Measurements from ENCODE around the gene NACAD.

The NACAD gene

GRCh38 chr7:45126920-45127319 lies 38.2 kb upstream of the NACAD start:
- WGBS, 2 experiments (ENCODE audit: insufficient coverage in 2 of 2), result 83 to 88% methylated on average over 3 to 6 of the region's 6 CpGs
- Histone ChIP-seq H3K4me1 (ENCODE audit: control insufficient read depth, insufficient read depth, low read length, poor library complexity, severe bottlenecking) (no peaks in the 10 kb centered on the region), H3K9me3 (ENCODE audit: control insufficient read depth, low read length) (no peaks in the 10 kb centered on the region), H3K36me3 (ENCODE audit: control insufficient read depth, insufficient read depth, low read length) (no peaks in the 10 kb centered on the region), H3K4me3 (ENCODE audit: extremely low read depth, insufficient read depth, low read length, poor library complexity, severe bottlenecking) (no peak overlapping the region), H3K27ac (ENCODE audit: low read depth, low read length, severe bottlenecking) (no peak overlapping the region)

GRCh38 chr7:45126201-45126600 lies 37.4 kb upstream of the NACAD start:
- H3K27ac ChIP-seq (ENCODE audit: low read depth, low read length, severe bottlenecking), result no peak overlapping the region
- H3K4me3 ChIP-seq (ENCODE audit: extremely low read depth, insufficient read depth, low read length, poor library complexity, severe bottlenecking), result no peak overlapping the region
- H3K36me3 ChIP-seq (ENCODE audit: control insufficient read depth, insufficient read depth, low read length), result no peaks in the 10 kb centered on the region
- H3K9me3 ChIP-seq (ENCODE audit: control insufficient read depth, low read length), result no peaks in the 10 kb centered on the region
- no peaks in the 10 kb centered on the region for H3K4me1 ChIP-seq (ENCODE audit: control insufficient read depth, insufficient read depth, low read length, poor library complexity, severe bottlenecking)
- WGBS, 2 experiments (ENCODE audit: insufficient coverage in 2 of 2), result 84 to 88% methylated on average over 6 of the region's 6 CpGs

GRCh38 chr7:45125193-45125904 lies 36.6 kb upstream of the NACAD start:
- Histone ChIP-seq H3K36me3 (ENCODE audit: control insufficient read depth, insufficient read depth, low read length) (no peaks in the 10 kb centered on the region), H3K4me3 (ENCODE audit: extremely low read depth, insufficient read depth, low read length, poor library complexity, severe bottlenecking) (no peak overlapping the region), H3K9me3 (ENCODE audit: control insufficient read depth, low read length) (no peaks in the 10 kb centered on the region), H3K27ac (ENCODE audit: low read depth, low read length, severe bottlenecking) (no peak overlapping the region), H3K4me1 (ENCODE audit: control insufficient read depth, insufficient read depth, low read length, poor library complexity, severe bottlenecking) (no peaks in the 10 kb centered on the region)
- WGBS, 2 experiments (ENCODE audit: insufficient coverage in 2 of 2), result 85 to 95% methylated on average over 8 to 9 of the region's 11 CpGs

- Histone ChIP-seq H3K4me3 (ENCODE audit: extremely low read depth, insufficient read depth, low read length, poor library complexity, severe bottlenecking) (no peak overlapping the region), H3K9me3 (ENCODE audit: control insufficient read depth, low read length) (no peaks in the 10 kb centered on the region), H3K27ac (ENCODE audit: low read depth, low read length, severe bottlenecking) (no peak overlapping the region), H3K4me1 (ENCODE audit: control insufficient read depth, insufficient read depth, low read length, poor library complexity, severe bottlenecking) (no peaks in the 10 kb centered on the region), H3K36me3 (ENCODE audit: control insufficient read depth, insufficient read depth, low read length) (no peaks in the 10 kb centered on the region)
- 48 to 57% methylated on average over 6 to 12 of the region's 12 CpGs for WGBS, 2 experiments (ENCODE audit: insufficient coverage in 2 of 2)
Measured at GRCh38 chr7:45123913-45124710, 35.3 kb upstream of the NACAD start.

- Histone ChIP-seq H3K4me1 (ENCODE audit: control insufficient read depth, insufficient read depth, low read length, poor library complexity, severe bottlenecking) (no peaks in the 10 kb centered on the region), H3K36me3 (ENCODE audit: control insufficient read depth, insufficient read depth, low read length) (no peaks in the 10 kb centered on the region), H3K9me3 (ENCODE audit: control insufficient read depth, low read length) (no peaks in the 10 kb centered on the region), H3K4me3 (ENCODE audit: extremely low read depth, insufficient read depth, low read length, poor library complexity, severe bottlenecking) (no peak overlapping the region), H3K27ac (ENCODE audit: low read depth, low read length, severe bottlenecking) (no peak overlapping the region)
- WGBS, 2 experiments (ENCODE audit: insufficient coverage in 2 of 2), result 84 to 91% methylated on average over 14 to 15 of the region's 16 CpGs
Measured at GRCh38 chr7:45122975-45123860, 34.4 kb upstream of the NACAD start.

GRCh38 chr7:45119550-45119949 lies 30.8 kb upstream of the NACAD start:
- Histone ChIP-seq H3K36me3 (ENCODE audit: control insufficient read depth, insufficient read depth, low read length) (no peaks in the 10 kb centered on the region), H3K4me1 (ENCODE audit: control insufficient read depth, insufficient read depth, low read length, poor library complexity, severe bottlenecking) (no peaks in the 10 kb centered on the region), H3K27ac (ENCODE audit: low read depth, low read length, severe bottlenecking) (no peak overlapping the region), H3K9me3 (ENCODE audit: control insufficient read depth, low read length) (no peaks in the 10 kb centered on the region), H3K4me3 (ENCODE audit: extremely low read depth, insufficient read depth, low read length, poor library complexity, severe bottlenecking) (no peak overlapping the region)
- no CpG with 5 or more reads among the region's 3 CpGs for WGBS, 2 experiments (ENCODE audit: insufficient coverage in 2 of 2)

- Histone ChIP-seq H3K36me3 (ENCODE audit: control insufficient read depth, insufficient read depth, low read length) (no peaks in the 10 kb centered on the region), H3K9me3 (ENCODE audit: control insufficient read depth, low read length) (no peaks in the 10 kb centered on the region)
- WGBS, 2 experiments (ENCODE audit: insufficient coverage in 2 of 2), result 81 to 94% methylated on average over 2 to 3 of the region's 3 CpGs
Measured at GRCh38 chr7:45118889-45119331, 30.1 kb upstream of the NACAD start.

GRCh38 chr7:45118292-45118691 lies 29.5 kb upstream of the NACAD start:
- Histone ChIP-seq H3K27ac (ENCODE audit: low read depth, low read length, severe bottlenecking) (no peak overlapping the region), H3K9me3 (ENCODE audit: control insufficient read depth, low read length) (no peaks in the 10 kb centered on the region), H3K4me1 (ENCODE audit: control insufficient read depth, insufficient read depth, low read length, poor library complexity, severe bottlenecking) (no peaks in the 10 kb centered on the region), H3K4me3 (ENCODE audit: extremely low read depth, insufficient read depth, low read length, poor library complexity, severe bottlenecking) (no peak overlapping the region), H3K36me3 (ENCODE audit: control insufficient read depth, insufficient read depth, low read length) (no peaks in the 10 kb centered on the region)
- WGBS, 2 experiments (ENCODE audit: insufficient coverage in 2 of 2), result 90 to 100% methylated on average over 1 of the region's 4 CpGs

More at GRCh38 chr7:45118889-45119331, 30.1 kb upstream of the NACAD start:
- H3K27ac ChIP-seq (ENCODE audit: low read depth, low read length, severe bottlenecking), result no peak overlapping the region
- no peaks in the 10 kb centered on the region for H3K4me1 ChIP-seq (ENCODE audit: control insufficient read depth, insufficient read depth, low read length, poor library complexity, severe bottlenecking)
- H3K4me3 ChIP-seq (ENCODE audit: extremely low read depth, insufficient read depth, low read length, poor library complexity, severe bottlenecking), result no peak overlapping the region

- H3K4me1 ChIP-seq (ENCODE audit: control insufficient read depth, insufficient read depth, low read length, poor library complexity, severe bottlenecking), result no peaks in the 10 kb centered on the region
- H3K4me3 ChIP-seq (ENCODE audit: extremely low read depth, insufficient read depth, low read length, poor library complexity, severe bottlenecking), result no peak overlapping the region
- no peaks in the 10 kb centered on the region for H3K36me3 ChIP-seq (ENCODE audit: control insufficient read depth, insufficient read depth, low read length)
- H3K9me3 ChIP-seq (ENCODE audit: control insufficient read depth, low read length), result no peaks in the 10 kb centered on the region
- 72 to 78% methylated on average over 4 of the region's 4 CpGs for WGBS, 2 experiments (ENCODE audit: insufficient coverage in 2 of 2)
- H3K27ac ChIP-seq (ENCODE audit: low read depth, low read length, severe bottlenecking), result no peak overlapping the region
Measured at GRCh38 chr7:45117582-45117981, 28.8 kb upstream of the NACAD start.

GRCh38 chr7:45116048-45116447 lies 27.3 kb upstream of the NACAD start:
- no peak overlapping the region for H3K4me3 ChIP-seq (ENCODE audit: extremely low read depth, insufficient read depth, low read length, poor library complexity, severe bottlenecking)
- H3K27ac ChIP-seq (ENCODE audit: low read depth, low read length, severe bottlenecking), result no peak overlapping the region
- H3K36me3 ChIP-seq (ENCODE audit: control insufficient read depth, insufficient read depth, low read length), result no peaks in the 10 kb centered on the region
- WGBS, 2 experiments (ENCODE audit: insufficient coverage in 2 of 2), result no CpG with 5 or more reads among the region's 1 CpG
- H3K9me3 ChIP-seq (ENCODE audit: control insufficient read depth, low read length), result no peaks in the 10 kb centered on the region
- no peaks in the 10 kb centered on the region for H3K4me1 ChIP-seq (ENCODE audit: control insufficient read depth, insufficient read depth, low read length, poor library complexity, severe bottlenecking)

Data from mesodermal cell (in vitro differentiated cells).